Activated T-cell treated with anti-CD3 and anti-CD28 coated beads, Interleukin-2, amount 50 U/mL, for 72 hours (primary cell): ENCODE data around the gene PPP6R2. TPM values are rescaled to one million over a fixed set of nuclear protein-coding genes. Genes with fewer than 3 reads are reported as not detected.
A peak's percentile ranks its signal among the peaks of the same experiment; 100 is the strongest.

Experiments
- ATAC-seq, 2 donors: fragments of 150-1000 bp; cut with Tn5 transposase; replicated peaks in 1 of 2; 2 replicates each; pipeline ENCODE4 v1.10.0; 2021; ENCODE audit warnings: moderate library complexity in 2 of 2, mild to moderate bottlenecking in 1 of 2
- DNase-seq, 2 donors: peaks; one replicate each; pipeline ENCODE4 v3.0.0; 2021 to 2022; ENCODE audit warnings: mixed read lengths in 1 of 2
- H3K27ac Mint-ChIP-seq: one replicate; pipeline ENCODE4 v1.8.0; 2022; ENCODE audit warnings: mild to moderate bottlenecking, moderate library complexity, mixed read lengths
- H3K27me3 Mint-ChIP-seq: one replicate; pipeline ENCODE4 v1.8.0; 2022; ENCODE audit warnings: low read depth, mixed read lengths
- H3K36me3 Mint-ChIP-seq, 2 donors: one replicate each; pipeline ENCODE4 v1.8.0; 2022; ENCODE audit warnings: mixed read lengths in 2 of 2, mild to moderate bottlenecking in 1 of 2; ENCODE audit not compliant: insufficient read depth in 2 of 2
- H3K4me1 Mint-ChIP-seq: one replicate; pipeline ENCODE4 v1.8.0; 2022; ENCODE audit warnings: low read depth, mixed read lengths
- H3K4me3 Mint-ChIP-seq, 2 donors: one replicate each; pipeline ENCODE4 v1.8.0; 2022; ENCODE audit warnings: mild to moderate bottlenecking in 2 of 2, mixed read lengths in 2 of 2, moderate library complexity in 2 of 2
- H3K9me3 Mint-ChIP-seq, 2 donors: one replicate each; pipeline ENCODE4 v1.8.0; 2022; ENCODE audit warnings: mixed read lengths in 2 of 2
- total RNA-seq, 2 donors: library from RNA; stranded (reverse); gene quantifications; one replicate each; pipeline ENCODE4 v1.2.3, GENCODE V29; 2022

PPP6R2 gene
- total RNA-seq, 2 donors from 2014 or later = 45.6 to 51.3 TPM

DNA sequence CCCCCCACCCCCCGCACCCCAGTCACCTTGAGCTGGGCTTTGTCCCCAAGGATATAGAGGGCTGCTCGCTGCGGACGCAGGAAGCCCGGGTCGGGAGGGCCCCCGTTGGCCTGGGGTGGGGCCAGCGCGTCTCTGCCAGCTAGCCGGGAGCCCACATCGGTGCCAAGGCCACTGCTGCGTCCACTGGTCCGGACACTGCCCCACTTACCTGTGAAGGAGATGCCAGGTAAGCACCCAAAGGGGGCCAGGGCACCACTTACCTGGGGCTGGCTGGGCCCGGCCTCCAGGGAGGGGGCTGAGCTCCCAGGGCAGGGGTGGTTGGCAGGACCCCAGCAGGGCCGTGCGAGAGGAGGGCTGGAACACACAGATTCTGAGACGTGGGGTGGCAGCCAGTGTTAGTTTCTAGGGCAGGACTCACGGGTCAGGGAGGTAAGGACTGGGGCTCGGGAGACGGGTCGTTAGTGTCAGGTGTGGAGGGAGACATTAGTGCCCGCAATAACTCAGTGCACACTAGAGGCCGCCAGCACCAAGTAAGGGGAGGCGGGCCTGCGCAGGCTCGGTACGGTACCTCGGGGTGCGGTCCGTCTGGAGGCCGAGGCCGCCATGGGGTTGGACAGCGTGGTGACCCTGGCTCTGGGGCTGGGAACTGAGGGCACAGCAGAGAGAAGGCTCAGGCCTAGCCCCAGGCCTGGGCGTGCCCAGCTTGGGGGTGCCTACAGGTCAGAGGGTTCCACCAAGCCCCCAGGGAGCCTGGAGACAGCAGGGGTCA is 113.5 kb downstream of the PPP6R2 start:
- H3K4me1 Mint-ChIP-seq = peaks cover 10% of the 10 kb centered on the region
- ATAC-seq = peak in 1 of 2 donors; percentile 30
- no peak overlapping the region for H3K4me3 Mint-ChIP-seq
- H3K36me3 Mint-ChIP-seq = peaks cover 5 to 10% of the 10 kb centered on the region in 2 donors
- H3K9me3 Mint-ChIP-seq = no peaks in the 10 kb centered on the region
- peak in 1 of 2 donors; percentile 28 for DNase-seq
- H3K27ac Mint-ChIP-seq = no peak overlapping the region
- no peaks in the 10 kb centered on the region for H3K27me3 Mint-ChIP-seq

DNA sequence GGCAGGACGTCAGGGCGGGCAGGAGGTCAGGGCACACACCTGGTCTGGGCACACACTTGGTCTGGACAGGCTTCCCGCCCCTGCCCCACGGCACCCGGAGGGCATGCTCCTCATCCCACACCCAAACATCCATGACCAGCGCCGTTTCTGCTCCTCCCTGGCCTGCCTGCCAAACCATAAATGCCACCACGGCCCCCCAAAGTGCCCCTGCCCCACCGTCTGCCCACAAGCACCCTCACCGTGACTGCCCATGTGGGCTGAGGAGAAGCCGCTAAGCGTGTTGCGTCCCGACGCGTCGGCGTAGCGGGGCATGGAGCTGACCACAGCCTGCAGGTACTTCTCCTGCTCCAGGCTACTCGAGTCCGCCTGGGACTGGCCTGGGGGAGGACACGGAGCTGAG is 115.9 kb downstream of the PPP6R2 start:
- Mint-ChIP-seq H3K4me3 (no peak overlapping the region), H3K27ac (no peak overlapping the region), H3K4me1 (no peaks in the 10 kb centered on the region), H3K27me3 (no peaks in the 10 kb centered on the region), H3K9me3 (no peaks in the 10 kb centered on the region), H3K36me3 (peaks cover 5 to 13% of the 10 kb centered on the region in 2 donors)
- ATAC-seq = no peak
- DNase-seq = no peak

DNA sequence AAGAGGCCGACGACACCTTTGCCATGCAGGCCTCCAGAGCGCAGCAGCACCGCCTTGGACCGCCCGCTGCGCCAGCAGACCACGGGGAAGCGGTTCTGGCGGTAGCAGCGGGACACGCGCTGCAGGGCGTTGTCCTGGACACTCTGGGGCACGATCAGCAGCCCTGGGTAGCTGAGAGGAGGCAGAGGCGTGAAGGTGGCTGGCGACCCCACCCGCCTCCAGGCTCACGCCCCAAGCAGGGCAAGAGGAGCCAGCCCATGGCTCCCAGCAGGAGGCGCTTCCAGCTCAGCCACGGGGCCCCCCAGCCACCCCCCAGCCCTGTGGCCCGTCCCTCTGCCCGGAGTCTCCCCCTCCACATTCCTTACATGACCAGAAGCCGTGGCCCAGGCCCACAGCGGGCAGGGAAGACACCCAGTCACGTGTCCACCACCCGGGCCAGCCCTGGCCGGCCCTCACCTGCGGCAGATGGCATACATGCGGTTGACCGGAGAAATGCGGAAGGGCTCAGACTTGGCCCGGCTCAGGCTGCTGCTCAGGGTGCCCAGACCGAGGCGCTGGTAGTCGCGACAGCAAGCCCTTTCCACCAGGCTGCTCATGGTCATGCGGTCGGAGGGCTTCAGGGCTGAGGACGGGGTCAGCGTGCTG is 116.5 kb downstream of the PPP6R2 start:
- no peak overlapping the region for H3K4me3 Mint-ChIP-seq
- DNase-seq (no peak), ATAC-seq (no peak)
- no peaks in the 10 kb centered on the region for H3K9me3 Mint-ChIP-seq
- H3K27me3 Mint-ChIP-seq = no peaks in the 10 kb centered on the region
- H3K4me1 Mint-ChIP-seq = no peaks in the 10 kb centered on the region
- peaks cover 5 to 11% of the 10 kb centered on the region in 2 donors for H3K36me3 Mint-ChIP-seq
- H3K27ac Mint-ChIP-seq = no peak overlapping the region

DNA sequence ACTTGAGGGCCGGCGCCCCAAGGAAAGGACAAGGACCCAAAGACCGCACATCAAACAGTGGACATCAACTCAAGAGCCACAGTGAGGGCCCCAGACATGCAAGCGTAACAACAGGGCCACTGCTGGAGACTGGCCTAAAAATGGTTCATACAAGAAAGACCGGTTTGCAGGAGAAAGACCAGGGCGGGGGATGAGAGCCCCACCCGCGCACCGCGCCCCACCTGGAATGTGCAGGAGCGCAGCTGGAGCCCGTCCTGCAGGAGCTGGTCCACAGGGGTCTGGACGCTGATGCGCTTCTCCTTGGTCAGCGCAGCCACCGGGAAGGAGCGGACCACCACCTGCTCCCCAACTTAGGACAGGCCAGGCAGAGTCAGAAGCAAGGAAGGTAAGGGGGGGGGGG is 117.8 kb downstream of the PPP6R2 start:
- DNase-seq (no peak), ATAC-seq (no peak)
- no peaks in the 10 kb centered on the region for H3K9me3 Mint-ChIP-seq
- H3K27me3 Mint-ChIP-seq = no peaks in the 10 kb centered on the region
- peaks cover 5 to 11% of the 10 kb centered on the region in 2 donors for H3K36me3 Mint-ChIP-seq
- H3K4me1 Mint-ChIP-seq = no peaks in the 10 kb centered on the region
- no peak overlapping the region for H3K27ac Mint-ChIP-seq
- H3K4me3 Mint-ChIP-seq = no peak overlapping the region

DNA sequence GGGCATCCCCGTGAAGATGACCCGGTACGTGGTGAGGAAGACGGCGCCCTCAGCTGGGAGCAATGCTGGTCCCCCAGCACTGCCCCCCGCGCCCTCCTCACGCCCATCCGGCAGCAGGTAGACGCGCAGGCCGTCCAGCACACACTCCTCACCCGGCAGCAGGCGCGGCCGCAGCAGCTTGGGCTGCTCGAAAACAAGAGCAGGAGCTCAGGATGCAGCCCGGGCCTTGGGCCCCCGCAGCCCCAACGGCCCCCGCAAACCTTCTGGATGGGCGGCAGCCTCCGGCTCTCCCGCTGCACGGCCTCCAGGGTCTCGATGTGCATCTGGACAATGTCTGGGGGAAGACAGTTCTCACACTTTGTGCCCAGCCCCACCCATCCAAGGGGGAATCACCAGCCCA is 118.4 kb downstream of the PPP6R2 start:
- no peak overlapping the region for H3K4me3 Mint-ChIP-seq
- H3K9me3 Mint-ChIP-seq = no peaks in the 10 kb centered on the region
- ATAC-seq = no peak
- H3K36me3 Mint-ChIP-seq = peaks cover 5 to 12% of the 10 kb centered on the region in 2 donors
- no peaks in the 10 kb centered on the region for H3K27me3 Mint-ChIP-seq
- no peaks in the 10 kb centered on the region for H3K4me1 Mint-ChIP-seq
- DNase-seq = no peak
- H3K27ac Mint-ChIP-seq = no peak overlapping the region

DNA sequence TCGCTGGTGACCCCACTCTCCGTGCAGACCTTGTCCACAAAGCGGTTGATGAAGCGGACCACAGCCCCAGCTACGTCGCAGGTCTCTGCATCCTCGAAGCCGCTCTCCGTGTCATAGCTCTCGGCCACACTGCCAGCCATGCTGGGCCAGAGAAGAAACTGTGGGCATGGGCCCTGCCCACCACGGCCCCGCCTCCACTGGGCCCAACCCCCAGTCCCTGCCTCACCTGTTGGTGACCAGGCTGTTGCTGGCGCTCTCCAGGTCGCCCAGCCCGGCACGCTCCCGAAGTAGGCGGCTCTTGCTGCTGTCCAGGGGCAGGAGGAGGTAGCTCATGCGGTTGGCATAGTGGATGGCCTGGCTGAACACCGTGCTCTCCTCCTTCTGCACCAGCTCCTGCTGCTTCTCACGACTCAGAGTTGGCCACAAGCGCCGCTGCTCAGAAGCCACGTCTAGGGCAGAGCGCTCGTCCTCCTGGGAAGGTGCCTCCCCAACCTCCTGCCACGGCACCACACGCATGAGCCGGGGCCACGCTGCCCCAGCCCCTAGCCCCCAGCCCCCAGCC is 118.9 kb downstream of the PPP6R2 start:
- ATAC-seq = no peak
- no peak overlapping the region for H3K27ac Mint-ChIP-seq
- DNase-seq = no peak
- H3K9me3 Mint-ChIP-seq = no peaks in the 10 kb centered on the region
- no peak overlapping the region for H3K4me3 Mint-ChIP-seq
- H3K27me3 Mint-ChIP-seq = no peaks in the 10 kb centered on the region
- peaks cover 5% of the 10 kb centered on the region for H3K4me1 Mint-ChIP-seq
- peaks cover 8 to 15% of the 10 kb centered on the region in 2 donors for H3K36me3 Mint-ChIP-seq

DNA sequence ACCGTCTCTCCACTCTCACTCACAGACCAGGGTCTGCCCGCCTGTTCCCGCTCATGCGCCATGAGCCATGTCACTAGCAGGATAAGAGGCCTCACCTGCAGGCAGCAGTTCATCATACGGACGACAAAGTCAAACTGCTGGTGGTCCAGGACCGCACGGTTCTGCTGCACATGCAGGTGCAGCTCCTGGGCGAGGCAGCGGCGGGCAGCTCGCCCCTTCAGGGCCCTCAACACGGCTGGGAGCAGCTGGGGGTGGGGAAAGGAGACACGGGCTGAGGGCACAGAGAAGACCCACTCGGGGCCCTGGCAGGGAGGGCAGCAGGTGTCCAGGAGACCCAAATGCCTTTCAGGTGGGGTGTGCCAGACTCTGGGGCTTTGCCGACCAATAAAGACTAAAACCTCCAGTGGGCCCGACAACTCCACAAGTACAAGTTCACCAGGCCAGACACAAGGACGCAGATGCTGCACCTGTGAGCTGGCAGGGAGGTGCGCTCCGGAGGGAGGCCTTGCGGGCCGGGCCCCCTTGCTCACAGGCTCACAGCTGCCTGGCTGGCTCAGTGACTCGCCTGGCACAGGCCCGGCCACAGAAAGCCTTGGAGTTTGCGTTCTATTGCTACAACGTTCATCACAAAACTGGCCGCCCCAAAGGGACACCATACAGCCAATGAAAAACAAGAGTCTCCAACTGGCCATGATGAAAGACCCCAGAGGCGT is 120.2 kb downstream of the PPP6R2 start:
- ATAC-seq (no peak), DNase-seq (no peak)
- H3K9me3 Mint-ChIP-seq = no peaks in the 10 kb centered on the region
- H3K4me3 Mint-ChIP-seq = no peak overlapping the region
- H3K27ac Mint-ChIP-seq = no peak overlapping the region
- H3K36me3 Mint-ChIP-seq = peaks cover 8 to 15% of the 10 kb centered on the region in 2 donors
- peaks cover 6% of the 10 kb centered on the region for H3K4me1 Mint-ChIP-seq
- H3K27me3 Mint-ChIP-seq = no peaks in the 10 kb centered on the region

DNA sequence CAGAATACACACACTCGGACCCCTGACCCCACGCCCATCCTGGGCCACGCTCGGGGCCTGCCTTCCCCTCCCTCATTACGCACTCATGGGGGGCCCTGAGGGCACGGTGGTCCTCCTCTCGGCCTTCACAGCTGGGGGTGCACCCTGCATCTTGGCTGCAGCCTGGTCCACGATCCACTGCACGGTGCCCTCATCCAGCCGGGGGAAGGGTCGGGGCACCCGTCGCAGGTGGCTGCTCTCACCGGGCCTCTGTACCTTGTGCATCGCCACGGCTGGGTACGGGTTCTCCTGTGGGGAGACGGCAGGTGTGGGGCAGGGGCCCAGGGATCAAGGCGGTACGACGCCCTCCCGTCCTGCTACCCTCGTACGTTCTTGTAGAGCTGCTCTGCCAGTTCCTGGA is 121.3 kb downstream of the PPP6R2 start:
- Mint-ChIP-seq H3K27me3 (no peaks in the 10 kb centered on the region), H3K36me3 (peaks cover 8 to 15% of the 10 kb centered on the region in 2 donors), H3K27ac (no peak overlapping the region)

DNA sequence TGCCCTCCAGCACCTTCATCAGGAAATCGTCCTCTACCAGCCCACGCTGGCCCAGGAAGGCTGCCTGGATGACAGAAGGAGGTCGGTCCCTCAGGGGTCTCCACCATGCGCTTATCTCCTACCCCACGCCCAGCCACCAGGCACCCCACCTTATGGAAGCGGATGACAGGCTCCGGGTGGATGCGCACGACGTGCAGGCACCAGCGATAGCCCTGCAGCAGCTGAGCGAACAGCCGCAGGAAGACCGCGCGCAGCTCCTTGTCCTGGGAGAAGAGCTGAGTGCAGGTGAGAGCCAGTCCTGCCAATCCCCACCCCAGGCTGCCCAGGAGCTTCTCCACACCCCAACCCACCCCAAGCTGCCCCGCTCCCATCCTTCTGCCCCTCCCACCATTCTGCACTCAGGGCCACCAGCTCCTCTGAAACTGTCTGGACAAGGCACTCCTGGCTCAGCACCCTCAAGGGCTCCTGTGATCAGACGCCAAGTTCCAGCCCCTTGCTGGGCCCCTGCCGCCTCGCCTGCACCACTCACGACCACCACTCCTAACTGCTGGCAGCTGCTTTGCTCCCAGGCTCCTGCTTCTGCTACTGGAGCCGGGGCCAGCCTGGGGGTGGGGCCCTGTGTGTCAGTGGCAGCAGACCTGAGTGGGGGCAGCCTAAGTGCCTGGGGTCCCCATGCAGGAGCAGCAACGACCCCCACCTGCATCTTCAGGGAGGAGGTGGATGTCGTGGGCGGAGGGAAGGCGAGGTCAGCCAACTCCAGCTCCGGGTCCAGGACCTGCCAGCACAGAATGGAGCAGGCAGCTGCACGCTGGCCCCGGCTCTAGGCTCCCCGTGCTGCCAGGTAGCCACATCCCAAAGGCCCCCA is 122.2 kb downstream of the PPP6R2 start:
- H3K9me3 Mint-ChIP-seq = no peaks in the 10 kb centered on the region
- H3K27me3 Mint-ChIP-seq = no peaks in the 10 kb centered on the region
- DNase-seq = no peak
- peaks cover 8 to 15% of the 10 kb centered on the region in 2 donors for H3K36me3 Mint-ChIP-seq
- H3K4me3 Mint-ChIP-seq = no peak overlapping the region
- no peak overlapping the region for H3K27ac Mint-ChIP-seq
- no peak for ATAC-seq
- peaks cover 22% of the 10 kb centered on the region for H3K4me1 Mint-ChIP-seq

More for the DNA sequence above, 121.3 kb downstream of the PPP6R2 start:
- Mint-ChIP-seq H3K9me3 (no peaks in the 10 kb centered on the region), H3K4me1 (peaks cover 17% of the 10 kb centered on the region), H3K4me3 (no peak overlapping the region)
- no peak for ATAC-seq
- DNase-seq = no peak

DNA sequence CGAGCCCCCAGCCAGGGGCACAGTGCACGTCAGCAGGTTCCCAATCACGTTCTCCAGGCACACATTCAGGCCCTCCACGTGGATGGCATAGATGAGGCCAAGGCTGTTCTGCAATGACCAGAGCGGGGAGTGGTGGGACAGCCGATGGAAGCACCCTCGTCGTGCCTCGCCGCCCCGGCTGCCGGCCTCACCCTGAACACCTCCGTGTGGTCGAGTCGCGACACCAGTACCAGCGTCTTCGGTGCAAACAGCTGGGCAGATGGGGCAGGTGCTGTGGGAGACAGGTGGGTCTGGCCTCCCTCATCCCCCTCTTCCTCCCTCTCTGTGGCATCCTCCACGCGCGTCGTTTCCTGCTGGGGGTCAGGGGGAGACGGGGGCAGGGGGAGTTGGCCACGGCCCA is 124.2 kb downstream of the PPP6R2 start:
- H3K4me1 Mint-ChIP-seq = peaks cover 43% of the 10 kb centered on the region

DNA sequence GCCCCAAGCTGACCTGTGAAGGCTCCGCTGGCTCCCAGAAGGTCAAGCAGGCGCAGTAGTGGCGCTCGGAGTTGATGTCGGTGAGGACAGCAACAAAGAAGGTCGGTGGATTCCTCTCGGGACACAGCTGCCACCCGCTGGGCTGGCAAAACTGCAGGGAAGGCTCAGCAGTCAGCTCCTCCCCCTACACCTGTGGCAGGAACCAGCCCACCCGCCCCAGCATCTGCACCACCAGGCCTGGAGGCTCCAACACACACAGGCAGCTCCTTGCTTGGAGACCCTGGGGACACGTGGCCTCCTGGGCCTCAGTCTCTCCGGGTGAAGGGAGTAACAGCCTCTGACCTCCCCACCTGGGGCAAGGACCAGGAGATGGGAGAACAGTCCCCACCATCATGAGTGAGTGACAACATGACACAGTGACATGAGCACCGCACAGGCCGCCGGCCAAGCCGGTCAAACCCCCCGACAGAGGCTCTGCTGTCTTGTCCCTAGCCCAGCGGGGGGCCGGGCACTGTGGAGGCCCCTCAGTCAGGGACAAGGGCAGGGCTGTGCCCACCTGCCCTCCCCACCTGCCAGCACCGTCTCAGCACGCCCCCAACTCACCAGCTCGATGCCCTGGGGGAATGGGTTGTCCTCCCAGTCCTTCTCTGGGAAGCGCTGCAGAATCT is 124.8 kb downstream of the PPP6R2 start:
- DNase-seq (no peak), ATAC-seq (no peak)
- H3K36me3 Mint-ChIP-seq = peaks cover 4 to 11% of the 10 kb centered on the region in 2 donors
- H3K9me3 Mint-ChIP-seq = no peaks in the 10 kb centered on the region
- H3K27me3 Mint-ChIP-seq = no peaks in the 10 kb centered on the region
- peak overlapping the region in 1 of 2 donors; percentile 46 for H3K4me3 Mint-ChIP-seq
- no peak overlapping the region for H3K27ac Mint-ChIP-seq
- H3K4me1 Mint-ChIP-seq = peaks cover 48% of the 10 kb centered on the region

More for the DNA sequence above, 124.2 kb downstream of the PPP6R2 start:
- no peaks in the 10 kb centered on the region for H3K27me3 Mint-ChIP-seq
- ATAC-seq (no peak), DNase-seq (no peak)
- H3K36me3 Mint-ChIP-seq = peaks cover 4 to 11% of the 10 kb centered on the region in 2 donors
- no peaks in the 10 kb centered on the region for H3K9me3 Mint-ChIP-seq
- no peak overlapping the region for H3K27ac Mint-ChIP-seq
- H3K4me3 Mint-ChIP-seq = no peak overlapping the region

DNA sequence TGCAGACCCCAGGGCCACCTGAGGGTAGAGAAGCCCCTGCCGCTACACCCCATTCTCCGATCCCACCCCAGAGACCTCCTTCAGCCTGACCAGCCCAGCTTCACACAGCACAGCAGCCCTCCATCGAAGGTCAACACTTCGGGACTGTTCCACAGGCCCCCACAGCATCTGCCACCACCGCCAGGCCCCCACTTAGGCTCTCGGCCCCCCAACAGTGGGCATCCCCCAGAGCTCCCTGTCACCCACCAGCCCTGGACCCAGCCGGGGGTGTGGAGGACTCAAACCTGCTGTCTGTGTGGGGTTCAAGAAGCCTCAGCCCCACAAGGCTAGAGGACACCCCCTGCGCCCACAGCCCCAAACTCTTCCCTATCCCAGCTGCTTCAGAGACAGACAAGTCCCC is 125.5 kb downstream of the PPP6R2 start:
- DNase-seq (no peak), ATAC-seq (no peak)
- peak overlapping the region; percentile 73 to 81 for H3K4me3 Mint-ChIP-seq
- no peaks in the 10 kb centered on the region for H3K27me3 Mint-ChIP-seq
- H3K9me3 Mint-ChIP-seq = no peaks in the 10 kb centered on the region
- peaks cover 6 to 10% of the 10 kb centered on the region in 2 donors for H3K36me3 Mint-ChIP-seq
- peaks cover 55% of the 10 kb centered on the region for H3K4me1 Mint-ChIP-seq
- H3K27ac Mint-ChIP-seq = no peak overlapping the region
